Nasal cavity respiratory epithelium epithelial cell of viscerocranial mucosa (primary cell): ENCODE measurements around the gene UBE2J1. TPM values are rescaled to one million over a fixed set of nuclear protein-coding genes. Genes with fewer than 3 reads are reported as not detected.

Experiments used
- total RNA-seq: library from RNA; depleted of rRNA; stranded (reverse); fragments of >200 nt; gene quantifications from 2 replicates; pipeline ENCODE4 v1.2.3, GENCODE V29; 2014

The UBE2J1 gene
- total RNA-seq: 23.1 and 39.6 TPM in 2 replicates

GRCh38 chr6:89352278-89353117 is at the start of gene UBE2J1:
Gene UBE2J1 (minus strand): TSS chr6:89352722. CDS start chr6:89352569, 153 bp downstream.

GRCh38 chr6:89315249-89315885 is 37.2 kb downstream of the UBE2J1 start, which contains the start of gene GABRR2:
Gene GABRR2 (minus strand): TSS chr6:89315299. CDS start chr6:89315165, 134 bp downstream.

Other genes starting within 250 kb of the UBE2J1 start
- gene SRSF12, start 234.7 kb downstream of the UBE2J1 start, total RNA-seq: 0.34 and 0.36 TPM in 2 replicates
- gene PM20D2, start 206.7 kb downstream of the UBE2J1 start, total RNA-seq: 9.5 and 14.4 TPM in 2 replicates
- gene GABRR1, start 135.4 kb downstream of the UBE2J1 start, total RNA-seq: not detected in 2 replicates
- gene GABRR2, start 37.4 kb downstream of the UBE2J1 start, total RNA-seq: under 0.01 and 0.14 TPM in 2 replicates
- 5.1 and 20.9 TPM in 2 replicates for gene RRAGD, start 59.6 kb upstream of the UBE2J1 start, total RNA-seq
- gene ANKRD6, start 80.4 kb upstream of the UBE2J1 start, total RNA-seq: 6.5 and 23.2 TPM in 2 replicates